Activated naive CD8-positive, alpha-beta T cell (primary cell): ENCODE results near the gene IPO11.
A peak's percentile ranks its signal among the peaks of the same experiment; 100 is the strongest.
"Not testable (repeated sequence)": the region's sequence is repeated elsewhere in the genome, so short reads cannot be mapped to it uniquely, and the experiment has no call there.

Experiments used
- H3K27ac Mint-ChIP-seq: one replicate; pipeline ENCODE4 v1.8.0; 2021; ENCODE audit warnings: mixed read lengths
- H3K27me3 Mint-ChIP-seq: one replicate; pipeline ENCODE4 v1.8.0; 2021; ENCODE audit warnings: mixed read lengths
- H3K36me3 Mint-ChIP-seq: one replicate; pipeline ENCODE4 v1.8.0; 2021; ENCODE audit warnings: mixed read lengths
- H3K4me1 Mint-ChIP-seq: one replicate; pipeline ENCODE4 v1.8.0; 2021; ENCODE audit warnings: low read depth, mixed read lengths
- H3K4me3 Mint-ChIP-seq: one replicate; pipeline ENCODE4 v1.8.0; 2021; ENCODE audit warnings: mild to moderate bottlenecking, mixed read lengths
- H3K9me3 Mint-ChIP-seq: one replicate; pipeline ENCODE4 v1.8.0; 2021; ENCODE audit warnings: low read depth, mixed read lengths

IPO11 gene

GRCh38 chr5:62562867-62563266 is 150.3 kb downstream of the IPO11 start:
- H3K36me3 Mint-ChIP-seq = peaks cover 38% of the 10 kb centered on the region
- H3K27ac Mint-ChIP-seq = no peak overlapping the region
- peaks cover 6% of the 10 kb centered on the region for H3K9me3 Mint-ChIP-seq
- H3K4me1 Mint-ChIP-seq = no peaks in the 10 kb centered on the region
- H3K27me3 Mint-ChIP-seq = no peaks in the 10 kb centered on the region
- H3K4me3 Mint-ChIP-seq = no peak overlapping the region

DNA sequence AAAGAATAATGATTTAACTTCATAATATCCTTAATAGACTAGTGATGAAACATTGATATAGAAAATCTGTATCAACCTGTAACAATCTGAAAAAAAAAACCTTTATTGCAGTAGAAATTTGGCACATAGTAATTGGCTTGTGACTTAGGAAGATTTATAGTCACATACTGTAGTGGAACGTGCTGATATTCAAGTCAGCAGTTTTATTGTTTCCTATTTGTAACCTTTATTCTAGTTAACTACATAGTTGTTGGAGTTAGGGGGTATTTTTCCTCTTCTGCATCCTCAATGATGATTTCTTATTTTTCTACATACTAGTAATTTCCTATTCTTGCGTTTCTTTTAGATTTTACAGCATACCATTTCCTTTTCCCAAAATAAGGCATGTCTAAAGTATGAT is 151.5 kb downstream of the IPO11 start:
- H3K9me3 Mint-ChIP-seq = peaks cover 7% of the 10 kb centered on the region
- H3K4me1 Mint-ChIP-seq = peaks cover 3% of the 10 kb centered on the region
- H3K4me3 Mint-ChIP-seq = no peak overlapping the region
- H3K27ac Mint-ChIP-seq = no peak overlapping the region
- no peaks in the 10 kb centered on the region for H3K27me3 Mint-ChIP-seq
- H3K36me3 Mint-ChIP-seq = peaks cover 46% of the 10 kb centered on the region

- not testable (repeated sequence) for H3K4me1 Mint-ChIP-seq
These were observed 153.2 kb downstream of the IPO11 start for GRCh38 chr5:62565740-62566139.

GRCh38 chr5:62568143-62568542 is 155.6 kb downstream of the IPO11 start:
- Mint-ChIP-seq H3K27ac (no peak overlapping the region), H3K4me3 (no peak overlapping the region), H3K9me3 (peaks cover 7% of the 10 kb centered on the region), H3K36me3 (peaks cover 46% of the 10 kb centered on the region), H3K27me3 (no peaks in the 10 kb centered on the region), H3K4me1 (peaks cover 7% of the 10 kb centered on the region)

More at GRCh38 chr5:62565740-62566139, 153.2 kb downstream of the IPO11 start:
- H3K36me3 Mint-ChIP-seq = peaks cover 45% of the 10 kb centered on the region
- not testable (repeated sequence) for H3K27me3 Mint-ChIP-seq, H3K4me3 Mint-ChIP-seq, H3K9me3 Mint-ChIP-seq, H3K27ac Mint-ChIP-seq

GRCh38 chr5:62568800-62569432 is 156.4 kb downstream of the IPO11 start:
- peaks cover 43% of the 10 kb centered on the region for H3K36me3 Mint-ChIP-seq
- peak overlapping the region; percentile 61 for H3K27ac Mint-ChIP-seq
- no peaks in the 10 kb centered on the region for H3K27me3 Mint-ChIP-seq
- peaks cover 7% of the 10 kb centered on the region for H3K9me3 Mint-ChIP-seq
- peaks cover 7% of the 10 kb centered on the region for H3K4me1 Mint-ChIP-seq
- no peak overlapping the region for H3K4me3 Mint-ChIP-seq

DNA sequence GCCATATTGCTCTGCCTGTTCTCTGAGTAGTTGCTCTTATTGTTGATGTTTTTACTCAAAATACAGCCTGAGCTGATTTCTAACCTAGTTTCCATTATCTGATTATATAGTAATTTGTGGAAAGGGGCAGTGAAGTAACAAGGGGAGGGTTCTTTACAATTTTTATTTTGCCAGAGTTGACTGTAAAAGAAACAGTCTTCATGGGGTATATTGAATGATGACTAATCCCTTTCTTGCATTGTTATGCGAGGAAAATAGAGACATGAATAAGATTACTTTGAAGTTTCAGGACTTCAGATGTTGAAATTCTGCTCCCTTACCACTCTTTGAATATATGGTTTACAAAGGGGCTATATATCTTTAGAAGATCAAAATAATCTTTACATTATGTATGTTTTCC is 156.9 kb downstream of the IPO11 start:
- Mint-ChIP-seq H3K4me1 (peaks cover 8% of the 10 kb centered on the region), H3K36me3 (peaks cover 40% of the 10 kb centered on the region), H3K27me3 (no peaks in the 10 kb centered on the region), H3K9me3 (peaks cover 7% of the 10 kb centered on the region), H3K27ac (peak overlapping the region; percentile 61), H3K4me3 (no peak overlapping the region)

- Mint-ChIP-seq H3K9me3 (no peaks in the 10 kb centered on the region), H3K27ac (no peak overlapping the region)
These were observed 160.5 kb downstream of the IPO11 start for GRCh38 chr5:62572918-62573514.

DNA sequence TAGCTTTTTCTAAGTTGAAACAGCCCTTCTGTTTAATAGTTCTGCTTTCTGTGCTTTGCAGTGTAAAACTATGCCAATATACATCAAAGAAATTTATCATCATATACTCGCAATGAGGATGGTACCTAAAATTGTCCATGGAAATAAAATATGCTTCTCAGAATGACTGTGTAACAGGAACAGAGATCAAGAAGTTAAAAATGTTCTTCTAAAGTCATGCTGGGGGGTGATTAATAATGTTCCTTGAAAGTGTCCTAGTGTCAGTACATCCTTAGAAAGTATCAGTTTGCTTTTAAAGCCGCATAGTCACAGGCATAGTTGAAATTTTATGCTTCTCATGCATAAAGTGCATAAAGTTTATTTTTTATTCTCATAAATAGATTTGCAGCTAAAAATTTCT is 162.0 kb downstream of the IPO11 start:
- H3K27me3 Mint-ChIP-seq = no peaks in the 10 kb centered on the region
- H3K4me1 Mint-ChIP-seq = peaks cover 30% of the 10 kb centered on the region
- no peak overlapping the region for H3K4me3 Mint-ChIP-seq
- peaks cover 12% of the 10 kb centered on the region for H3K36me3 Mint-ChIP-seq
- no peak overlapping the region for H3K27ac Mint-ChIP-seq
- H3K9me3 Mint-ChIP-seq = no peaks in the 10 kb centered on the region

More at GRCh38 chr5:62572918-62573514, 160.5 kb downstream of the IPO11 start:
- Mint-ChIP-seq H3K27me3 (no peaks in the 10 kb centered on the region), H3K4me1 (peaks cover 29% of the 10 kb centered on the region), H3K4me3 (no peak overlapping the region), H3K36me3 (peaks cover 21% of the 10 kb centered on the region)

- Mint-ChIP-seq H3K4me3 (no peak overlapping the region), H3K27me3 (no peaks in the 10 kb centered on the region), H3K9me3 (no peaks in the 10 kb centered on the region), H3K27ac (no peak overlapping the region), H3K36me3 (peaks cover 12% of the 10 kb centered on the region), H3K4me1 (peaks cover 30% of the 10 kb centered on the region)
These were observed 162.5 kb downstream of the IPO11 start for GRCh38 chr5:62575066-62575465.

GRCh38 chr5:62575489-62575888 is 162.9 kb downstream of the IPO11 start:
- H3K9me3 Mint-ChIP-seq = no peaks in the 10 kb centered on the region
- no peak overlapping the region for H3K27ac Mint-ChIP-seq
- H3K27me3 Mint-ChIP-seq = no peaks in the 10 kb centered on the region
- H3K4me1 Mint-ChIP-seq = peaks cover 32% of the 10 kb centered on the region
- peaks cover 15% of the 10 kb centered on the region for H3K36me3 Mint-ChIP-seq
- no peak overlapping the region for H3K4me3 Mint-ChIP-seq

- Mint-ChIP-seq H3K27me3 (no peaks in the 10 kb centered on the region), H3K36me3 (peaks cover 23% of the 10 kb centered on the region), H3K4me1 (peaks cover 40% of the 10 kb centered on the region), H3K9me3 (no peaks in the 10 kb centered on the region), H3K27ac (peak overlapping the region; percentile 64), H3K4me3 (peak overlapping the region; percentile 1)
These were observed 164.1 kb downstream of the IPO11 start for GRCh38 chr5:62576570-62577170.

GRCh38 chr5:62577488-62577887 is 164.9 kb downstream of the IPO11 start:
- Mint-ChIP-seq H3K27ac (no peak overlapping the region), H3K9me3 (no peaks in the 10 kb centered on the region), H3K27me3 (no peaks in the 10 kb centered on the region), H3K4me1 (peaks cover 48% of the 10 kb centered on the region), H3K36me3 (peaks cover 24% of the 10 kb centered on the region), H3K4me3 (no peak overlapping the region)

- no peaks in the 10 kb centered on the region for H3K27me3 Mint-ChIP-seq
- no peaks in the 10 kb centered on the region for H3K9me3 Mint-ChIP-seq
- H3K27ac Mint-ChIP-seq = peak within 1 kb of the TSS; percentile 36
- H3K4me3 Mint-ChIP-seq = peak within 1 kb of the TSS; percentile 79
- H3K36me3 Mint-ChIP-seq = peaks cover 24% of the 10 kb centered on the region
- peaks cover 48% of the 10 kb centered on the region for H3K4me1 Mint-ChIP-seq
These were observed 166.0 kb downstream of the IPO11 start, which contains the start of gene LRRC70 for GRCh38 chr5:62578540-62578939. Gene LRRC70, plus strand, starts transcription at chr5:62578819. Its CDS starts 620 bp downstream, at chr5:62579439.

DNA sequence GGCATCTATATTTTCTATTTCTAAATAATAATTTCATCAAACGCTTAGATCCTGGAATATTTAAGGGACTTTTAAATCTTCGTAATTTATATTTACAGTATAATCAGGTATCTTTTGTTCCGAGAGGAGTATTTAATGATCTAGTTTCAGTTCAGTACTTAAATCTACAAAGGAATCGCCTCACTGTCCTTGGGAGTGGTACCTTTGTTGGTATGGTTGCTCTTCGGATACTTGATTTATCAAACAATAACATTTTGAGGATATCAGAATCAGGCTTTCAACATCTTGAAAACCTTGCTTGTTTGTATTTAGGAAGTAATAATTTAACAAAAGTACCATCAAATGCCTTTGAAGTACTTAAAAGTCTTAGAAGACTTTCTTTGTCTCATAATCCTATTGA is 167.2 kb downstream of the IPO11 start:
- Mint-ChIP-seq H3K4me3 (no peak overlapping the region), H3K4me1 (peaks cover 45% of the 10 kb centered on the region), H3K27me3 (no peaks in the 10 kb centered on the region), H3K27ac (no peak overlapping the region), H3K9me3 (no peaks in the 10 kb centered on the region), H3K36me3 (peaks cover 24% of the 10 kb centered on the region)

GRCh38 chr5:62581836-62582597 is 169.5 kb downstream of the IPO11 start:
- H3K4me1 Mint-ChIP-seq = peaks cover 44% of the 10 kb centered on the region
- no peaks in the 10 kb centered on the region for H3K9me3 Mint-ChIP-seq
- peaks cover 31% of the 10 kb centered on the region for H3K36me3 Mint-ChIP-seq
- no peak overlapping the region for H3K4me3 Mint-ChIP-seq
- H3K27ac Mint-ChIP-seq = no peak overlapping the region
- H3K27me3 Mint-ChIP-seq = no peaks in the 10 kb centered on the region
